T-cell (primary cell): ENCODE measurements around the gene GMCL1. TPM values are rescaled to one million over a fixed set of nuclear protein-coding genes. Genes with fewer than 3 reads are reported as not detected.

Experiments used
- ATAC-seq, 4 experiments: fragments of 200-7000 bp in 3 of 4; fragments of 150-1000 bp in 1 of 4; cut with Tn5 transposase; replicated peaks in 1 of 4; 1 replicate in 3 of 4; 2 replicates in 1 of 4; pipeline ENCODE4 v1.10.0; 2021; ENCODE audit warnings: moderate library complexity in 3 of 4, mild to moderate bottlenecking in 2 of 4, moderate number of reproducible peaks in 1 of 4
- CTCF ChIA-PET, 2 donors: fragments of 300-600 bp; sonication (Branson Sonifier 250); formaldehyde crosslinking; loops; one replicate each; lab custom pipeline; 2022; ENCODE audit warnings: antibody characterized with exemption in 2 of 2; lab: Charles Lee
- POLR2A ChIA-PET, 2 donors: fragments of 300-600 bp; sonication (Branson Sonifier 250); formaldehyde crosslinking; loops; one replicate each; lab custom pipeline; 2022; ENCODE audit warnings: antibody characterized with exemption in 2 of 2; lab: Charles Lee
- DNase-seq, 35 experiments: peaks; one replicate each; pipeline versions ENCODE4 v3.0.0 to v3.0.0-alpha.2; 2013 to 2023
- H3K27ac ChIP-seq: one replicate; pipeline ENCODE4 v1.5.1; 2013; ENCODE audit warnings: low read length
- H3K27me3 ChIP-seq, 2 experiments: replicated peaks in 1 of 2; 1 replicate in 1 of 2; 2 replicates in 1 of 2; pipeline versions ENCODE4 v1.6.1 to v1.7.0; 2013; ENCODE audit warnings: low read length in 1 of 2, mixed read lengths in 1 of 2; ENCODE audit not compliant: control insufficient read depth in 2 of 2, insufficient read depth in 2 of 2; ENCODE audit errors: extremely low read depth in 1 of 2
- H3K36me3 ChIP-seq, 2 donors: 1 replicate in 1 of 2; 2 replicates in 1 of 2; pipeline versions ENCODE4 v1.6.1 to v1.7.0; 2013; ENCODE audit warnings: low read length in 1 of 2; ENCODE audit not compliant: control insufficient read depth in 2 of 2, insufficient read depth in 1 of 2; ENCODE audit errors: extremely low read depth in 1 of 2
- H3K4me1 ChIP-seq, 2 experiments: 1 replicate in 1 of 2; 2 replicates in 1 of 2; pipeline versions ENCODE4 v1.6.1 to v1.7.0; 2013; ENCODE audit warnings: low read length in 2 of 2, mixed read lengths in 1 of 2; ENCODE audit not compliant: insufficient read depth in 2 of 2, control insufficient read depth in 1 of 2; ENCODE audit errors: extremely low read depth in 1 of 2
- H3K4me3 ChIP-seq, 2 donors: 1 replicate in 1 of 2; 2 replicates in 1 of 2; pipeline versions ENCODE4 v1.5.1 to v1.7.0; 2013; ENCODE audit warnings: mild to moderate bottlenecking in 2 of 2, low read length in 1 of 2, moderate library complexity in 1 of 2; ENCODE audit not compliant: control insufficient read depth in 1 of 2; ENCODE audit errors: extremely low read depth in 1 of 2
- H3K9me3 ChIP-seq: 2 replicates; pipeline ENCODE4 v1.7.0; 2013
- H3K27ac Mint-ChIP-seq, 2 donors: one replicate each; pipeline ENCODE4 v1.8.0; 2020 to 2021; ENCODE audit warnings: mild to moderate bottlenecking in 2 of 2, mixed read lengths in 2 of 2
- H3K27me3 Mint-ChIP-seq, 2 donors: one replicate each; pipeline ENCODE4 v1.8.0; 2021 to 2022; ENCODE audit warnings: mixed read lengths in 2 of 2
- H3K36me3 Mint-ChIP-seq: one replicate; pipeline ENCODE4 v1.8.0; 2021; ENCODE audit warnings: mixed read lengths
- H3K4me1 Mint-ChIP-seq, 3 donors: one replicate each; pipeline ENCODE4 v1.8.0; 2020 to 2022; ENCODE audit warnings: mixed read lengths in 3 of 3, mild to moderate bottlenecking in 1 of 3
- H3K4me3 Mint-ChIP-seq, 3 donors: one replicate each; pipeline ENCODE4 v1.8.0; 2020 to 2022; ENCODE audit warnings: mild to moderate bottlenecking in 3 of 3, mixed read lengths in 3 of 3, moderate library complexity in 3 of 3
- H3K9me3 Mint-ChIP-seq, 3 donors: one replicate each; pipeline ENCODE4 v1.8.0; 2020 to 2022; ENCODE audit warnings: mixed read lengths in 3 of 3
- WGBS: methylation state at CpG from one replicate; pipeline ENCODE4 v1.1.5; 2013; ENCODE audit warnings: missing lambda C conversion rate; ENCODE audit not compliant: insufficient coverage; 5-methylcytosine and 5-hydroxymethylcytosine counted together
- total RNA-seq, 35 experiments: library from RNA in 6 of 35; stranded (reverse) in 6 of 35; fragments of 120-200 nt in 1 of 35; gene quantifications; one replicate each; pipeline versions ENCODE4 v1.2.1 to v1.2.4 and lab custom pipeline; 2013 to 2026

The GMCL1 gene
- total RNA-seq, 5 donors from 2014 or later (not counting 1 experiment from before 2014, with no cell fraction given): 25.4 to 32.0 (median 27.8) TPM

- Mint-ChIP-seq H3K4me3 (no peak overlapping the region), H3K4me1 (no peaks in the 10 kb centered on the region), H3K27ac (no peak overlapping the region), H3K36me3 (peaks cover 38% of the 10 kb centered on the region), H3K9me3 (no peaks in the 10 kb centered on the region), H3K27me3 (no peaks in the 10 kb centered on the region)
- no peaks in the 10 kb centered on the region for H3K4me1 ChIP-seq
- no peak overlapping the region for H3K4me3 ChIP-seq
- no peaks in the 10 kb centered on the region for H3K9me3 ChIP-seq
- DNase-seq (no peak), ATAC-seq (no peak)
- ChIA-PET POLR2A (no interaction called here), CTCF (interaction anchor here in 1 of 2 donors (1.1 kb wide), 1 partner anchor 11 kb away, joined by 3 read pairs; no protein-coding TSS in a partner anchor)
- no CpG with 5 or more reads among the region's 7 CpGs for WGBS
- peaks cover 2 to 64% of the 10 kb centered on the region in 2 donors for H3K36me3 ChIP-seq
- no peaks in the 10 kb centered on the region for H3K27me3 ChIP-seq
- H3K27ac ChIP-seq: no peak overlapping the region
Measured at GRCh38 chr2:69848186-69848790, 18.8 kb downstream of the GMCL1 start.

GRCh38 chr2:69858261-69858660 is 28.8 kb downstream of the GMCL1 start:
- Mint-ChIP-seq H3K9me3 (no peaks in the 10 kb centered on the region), H3K27me3 (no peaks in the 10 kb centered on the region), H3K36me3 (peaks cover 18% of the 10 kb centered on the region), H3K27ac (no peak overlapping the region), H3K4me3 (no peak overlapping the region), H3K4me1 (no peaks in the 10 kb centered on the region)
- Histone ChIP-seq H3K4me1 (no peaks in the 10 kb centered on the region), H3K9me3 (no peaks in the 10 kb centered on the region), H3K4me3 (no peak overlapping the region), H3K27me3 (no peaks in the 10 kb centered on the region), H3K27ac (no peak overlapping the region), H3K36me3 (peaks cover 0 to 25% of the 10 kb centered on the region in 2 donors)
- ATAC-seq: no peak
- WGBS: no CpG with 5 or more reads among the region's 2 CpGs
- ChIA-PET POLR2A (no interaction called here), CTCF (no interaction called here)
- no peak for DNase-seq

- H3K27me3 ChIP-seq: no peaks in the 10 kb centered on the region
- no peaks in the 10 kb centered on the region for H3K27me3 Mint-ChIP-seq
- H3K36me3 ChIP-seq: peaks cover 2 to 39% of the 10 kb centered on the region in 2 donors
- no peak overlapping the region for H3K4me3 Mint-ChIP-seq
- no peaks in the 10 kb centered on the region for H3K9me3 ChIP-seq
- no peak overlapping the region for H3K27ac Mint-ChIP-seq
- CTCF ChIA-PET: interaction anchor here in 1 of 2 donors (0.7 kb wide), 1 partner anchor 186 kb away, joined by 3 read pairs; no protein-coding TSS in a partner anchor
- no peak for DNase-seq
- H3K4me1 ChIP-seq: no peaks in the 10 kb centered on the region
- POLR2A ChIA-PET: interaction anchor here (0.5 to 0.6 kb wide), 2 partner anchors 11 to 292 kb away, joined by 5 to 6 read pairs; no protein-coding TSS in a partner anchor
- no peak for ATAC-seq
- no CpG with 5 or more reads among the region's 1 CpG for WGBS
- H3K27ac ChIP-seq: no peak overlapping the region
- H3K9me3 Mint-ChIP-seq: no peaks in the 10 kb centered on the region
- H3K4me3 ChIP-seq: no peak overlapping the region
- no peaks in the 10 kb centered on the region for H3K4me1 Mint-ChIP-seq
- H3K36me3 Mint-ChIP-seq: peaks cover 31% of the 10 kb centered on the region
Measured at GRCh38 chr2:69863298-69863697, 33.8 kb downstream of the GMCL1 start.

GRCh38 chr2:69888451-69888850 is 59.0 kb downstream of the GMCL1 start:
- ATAC-seq: no peak
- CTCF ChIA-PET: interaction anchor here in 1 of 2 donors (0.7 kb wide), 1 partner anchor 22 kb away, joined by 3 read pairs; no protein-coding TSS in a partner anchor

GRCh38 chr2:69889302-69889701 is 59.8 kb downstream of the GMCL1 start:
- ChIA-PET POLR2A (no interaction called here), CTCF (no interaction called here)
- H3K9me3 ChIP-seq: no peaks in the 10 kb centered on the region
- peaks cover 3% of the 10 kb centered on the region in 2 experiments for H3K4me1 ChIP-seq
- no peak for DNase-seq
- H3K27ac Mint-ChIP-seq: no peak overlapping the region
- no peak overlapping the region for H3K4me3 ChIP-seq
- H3K36me3 ChIP-seq: no peaks in the 10 kb centered on the region
- H3K27me3 Mint-ChIP-seq: no peaks in the 10 kb centered on the region
- no peaks in the 10 kb centered on the region for H3K27me3 ChIP-seq
- H3K4me1 Mint-ChIP-seq: peaks cover 12 to 17% (median 13%) of the 10 kb centered on the region in 3 donors
- H3K9me3 Mint-ChIP-seq: peaks cover 0 to 5% (median 3%) of the 10 kb centered on the region in 3 donors
- H3K27ac ChIP-seq: no peak overlapping the region
- ATAC-seq: no peak
- no peaks in the 10 kb centered on the region for H3K36me3 Mint-ChIP-seq
- H3K4me3 Mint-ChIP-seq: no peak overlapping the region

More at GRCh38 chr2:69888451-69888850, 59.0 kb downstream of the GMCL1 start:
- WGBS: no CpG with 5 or more reads among the region's 4 CpGs
- no peaks in the 10 kb centered on the region for H3K9me3 ChIP-seq
- no peak for DNase-seq
- H3K36me3 ChIP-seq: no peaks in the 10 kb centered on the region
- Mint-ChIP-seq H3K4me3 (no peak overlapping the region), H3K36me3 (no peaks in the 10 kb centered on the region), H3K9me3 (peaks cover 0 to 5% (median 3%) of the 10 kb centered on the region in 3 donors), H3K4me1 (peaks cover 5 to 8% (median 7%) of the 10 kb centered on the region in 3 donors), H3K27ac (no peak overlapping the region), H3K27me3 (no peaks in the 10 kb centered on the region)
- H3K27me3 ChIP-seq: no peaks in the 10 kb centered on the region
- no peak overlapping the region for H3K27ac ChIP-seq
- POLR2A ChIA-PET: interaction anchor here in 1 of 2 donors (0.6 to 0.7 kb wide), 2 partner anchors 244 to 1644 kb away, joined by 3 to 5 read pairs; no protein-coding TSS in a partner anchor
- H3K4me1 ChIP-seq: peaks cover 2% of the 10 kb centered on the region in 2 experiments
- no peak overlapping the region for H3K4me3 ChIP-seq

- CTCF ChIA-PET: no interaction called here
- no peak overlapping the region for H3K27ac ChIP-seq
- POLR2A ChIA-PET: interaction anchor here (0.6 to 0.7 kb wide), 4 partner anchors 28 to 196 kb away, joined by 3 read pairs; no protein-coding TSS in a partner anchor
- DNase-seq (no peak), ATAC-seq (no peak)
- H3K4me3 ChIP-seq: no peak overlapping the region
- no CpG with 5 or more reads among the region's 1 CpG for WGBS
- Mint-ChIP-seq H3K27ac (no peak overlapping the region), H3K27me3 (no peaks in the 10 kb centered on the region), H3K4me1 (peaks cover 25 to 27% (median 27%) of the 10 kb centered on the region in 3 donors), H3K9me3 (peaks cover 0 to 5% (median 3%) of the 10 kb centered on the region in 3 donors), H3K4me3 (no peak overlapping the region), H3K36me3 (no peaks in the 10 kb centered on the region)
- H3K36me3 ChIP-seq: peaks cover 0 to 5% of the 10 kb centered on the region in 2 donors
- H3K4me1 ChIP-seq: peaks cover 13 to 18% of the 10 kb centered on the region in 2 experiments
- H3K27me3 ChIP-seq: no peaks in the 10 kb centered on the region
- no peaks in the 10 kb centered on the region for H3K9me3 ChIP-seq
Measured at GRCh38 chr2:69890881-69891280, 61.4 kb downstream of the GMCL1 start.
